ENCODE data around the gene ARHGAP23.

DNA sequence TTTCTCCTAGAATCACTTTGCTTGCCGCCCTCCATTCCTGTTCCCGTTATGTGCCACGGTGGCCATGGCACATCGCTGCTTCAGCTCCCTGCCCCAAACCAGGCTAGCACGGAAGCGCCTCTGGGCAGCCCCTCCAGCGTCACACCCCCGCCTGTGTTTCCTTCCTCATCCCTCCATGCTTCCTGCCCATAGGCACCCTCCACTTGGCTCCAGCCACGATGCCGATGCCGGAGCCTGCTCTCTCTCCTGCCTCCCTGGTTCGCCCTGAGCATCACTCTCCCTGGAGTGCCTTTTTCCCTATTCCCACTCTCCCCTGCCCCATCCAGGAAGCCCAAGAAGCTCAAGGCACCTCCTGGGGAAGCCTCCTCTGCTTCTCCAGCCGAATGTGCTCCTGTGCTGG is 3.2 kb upstream of the ARHGAP23 start:
- TF ChIP-seq POU6F1 (CRISPR knock-in tag; IDR thresholded peaks at IDR 0.05; ENCODE audit: borderline replicate concordance, low read depth): no peak
- TF ChIP-seq TCF4 (CRISPR knock-in tag; IDR thresholded peaks at IDR 0.05; ENCODE audit: borderline replicate concordance): no peak
- no peak for TF ChIP-seq ISL1 (CRISPR knock-in tag; IDR thresholded peaks at IDR 0.05)
- TF ChIP-seq BACH2 (CRISPR knock-in tag; IDR thresholded peaks at IDR 0.05; ENCODE audit: borderline replicate concordance): no peak
- TF ChIP-seq ZFP30 (CRISPR knock-in tag; IDR thresholded peaks at IDR 0.05): no peak

All from SK-N-SH treated with all-trans-retinoic acid at 6 μM for 48 hours (cell line).